ENCODE data around the gene CBR4.
"Not testable (repeated sequence)": the region's sequence is repeated elsewhere in the genome, so short reads cannot be mapped to it uniquely, and the experiment has no call there.

The CBR4 gene

GRCh38 chr4:169010125-169011023, at the start of gene CBR4:
TSS of gene CBR4 (minus strand) at chr4:169010255. CDS start at chr4:169010089, 166 bp downstream.
- DNase-seq, result peak; percentile 95

DNA sequence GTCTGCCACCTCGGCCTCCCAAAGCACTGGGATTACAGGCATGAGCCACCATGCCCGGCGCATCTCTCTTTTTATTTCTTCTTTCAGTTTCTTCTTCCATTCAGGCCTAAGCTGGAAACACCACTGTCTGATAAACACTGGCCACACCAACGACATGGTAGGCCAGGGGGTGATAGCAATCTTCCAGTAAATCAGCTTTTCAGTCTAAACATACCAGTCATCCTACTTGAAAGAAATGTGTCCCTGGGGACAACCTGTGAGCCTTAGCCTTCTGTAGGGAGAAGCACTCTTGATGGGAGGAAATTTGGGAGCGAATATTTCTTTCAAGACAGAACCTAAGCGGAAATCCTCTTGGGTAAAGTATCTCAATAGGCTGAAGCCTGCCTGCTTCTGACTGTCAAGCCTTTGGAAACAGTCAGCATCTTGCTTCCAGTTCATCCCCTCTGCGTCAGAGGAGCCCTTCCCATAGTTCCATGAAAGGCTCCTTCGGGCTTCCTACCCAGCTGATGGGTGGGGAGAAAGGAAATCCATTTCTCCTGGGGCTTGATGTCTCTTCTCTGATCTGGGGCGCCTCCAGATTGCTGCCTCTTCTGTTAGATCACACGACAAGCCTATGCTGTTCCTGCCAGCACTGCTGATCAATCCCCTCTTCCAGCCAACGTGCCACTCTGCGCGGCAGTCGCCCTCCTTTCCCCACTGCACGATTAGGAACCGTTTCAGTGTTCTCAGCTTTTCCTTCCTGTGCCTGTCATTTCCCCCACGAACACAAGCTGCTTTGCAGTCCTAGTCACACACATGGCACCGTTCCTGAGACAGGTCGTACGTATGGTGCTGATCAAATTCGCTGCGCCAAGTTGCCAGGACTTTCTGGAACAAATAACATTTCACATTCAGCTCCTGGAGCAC, 49.5 kb upstream of the CBR4 start:
- no peak for DNase-seq

GRCh38 chr4:169058312-169058711, 48.3 kb upstream of the CBR4 start:
- no peak for DNase-seq

DNA sequence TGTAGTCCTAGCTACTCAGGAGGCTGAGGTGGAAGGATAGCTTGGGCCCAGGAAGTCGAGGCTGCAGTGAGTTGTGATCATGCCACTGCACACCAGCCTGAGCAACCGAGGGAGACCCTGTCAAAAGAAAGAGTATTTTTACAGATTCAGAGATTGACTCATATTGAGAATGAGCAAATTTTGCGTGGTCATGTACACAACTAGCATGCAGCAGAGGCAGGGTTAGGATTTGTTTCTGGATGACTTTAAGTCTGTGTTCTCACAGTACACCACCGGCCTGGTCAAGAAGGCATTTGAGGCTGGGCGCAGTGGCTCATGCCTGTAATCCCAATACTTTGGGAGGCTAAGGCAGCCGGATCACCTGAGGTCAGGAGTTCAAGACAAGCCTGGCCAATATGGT, 44.8 kb upstream of the CBR4 start:
- DNase-seq, result no peak

DNA sequence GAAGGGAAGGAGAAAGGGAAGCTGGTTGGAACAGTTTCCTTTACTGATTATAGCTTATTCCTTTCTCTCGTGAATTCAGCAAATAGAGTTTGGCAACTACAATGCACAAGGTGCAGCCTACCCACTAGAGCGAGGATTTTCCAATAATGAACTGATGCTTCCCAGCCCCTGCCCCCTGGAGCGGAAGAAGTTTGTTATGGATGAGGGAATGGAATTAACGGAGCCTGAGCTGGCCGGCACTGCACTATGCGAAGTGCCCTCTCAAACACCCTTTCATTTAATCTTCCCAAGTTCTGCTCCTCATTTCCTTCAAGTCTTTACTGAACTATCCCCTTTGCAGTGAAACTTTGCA, 42.5 kb upstream of the CBR4 start:
- no peak for DNase-seq

DNA sequence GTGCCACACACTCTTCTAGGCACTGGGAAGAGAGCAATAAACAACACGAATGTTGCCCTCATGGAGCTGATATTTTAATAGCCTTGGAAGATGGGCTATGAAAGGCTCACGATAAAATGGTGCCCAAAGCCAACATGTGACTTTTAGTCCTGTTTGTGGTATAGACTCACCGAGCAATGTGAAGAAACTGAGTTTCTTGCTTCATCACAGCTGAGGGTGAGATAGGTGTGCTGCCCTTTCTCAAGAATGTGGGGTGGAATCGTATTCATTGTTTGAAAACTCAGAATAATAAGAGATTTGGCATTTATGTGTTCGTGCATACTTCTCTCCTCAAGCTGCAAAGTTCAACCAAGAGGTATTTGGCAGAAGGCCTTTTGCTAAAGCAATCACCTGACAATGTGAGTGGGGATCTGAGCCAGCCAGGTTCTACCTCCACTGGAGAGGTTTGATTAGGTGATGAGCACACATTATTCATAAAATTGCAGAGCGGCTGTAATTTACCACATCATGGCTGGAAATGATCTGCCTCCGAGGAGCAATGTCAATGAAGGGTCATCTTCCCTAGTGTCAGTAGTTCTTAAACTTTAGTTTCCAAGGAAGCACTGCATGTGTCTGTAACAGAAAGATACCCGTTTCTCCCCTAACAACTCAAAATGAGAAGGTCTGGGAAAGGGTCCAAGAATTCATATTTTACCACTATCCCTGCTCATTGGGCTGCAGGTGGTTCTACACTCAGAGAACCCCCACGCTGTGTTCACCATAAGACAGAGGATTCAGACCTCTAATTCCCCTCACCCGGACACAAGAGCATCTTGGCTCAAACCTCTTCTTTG, 41.9 kb upstream of the CBR4 start:
- no peak for DNase-seq

DNA sequence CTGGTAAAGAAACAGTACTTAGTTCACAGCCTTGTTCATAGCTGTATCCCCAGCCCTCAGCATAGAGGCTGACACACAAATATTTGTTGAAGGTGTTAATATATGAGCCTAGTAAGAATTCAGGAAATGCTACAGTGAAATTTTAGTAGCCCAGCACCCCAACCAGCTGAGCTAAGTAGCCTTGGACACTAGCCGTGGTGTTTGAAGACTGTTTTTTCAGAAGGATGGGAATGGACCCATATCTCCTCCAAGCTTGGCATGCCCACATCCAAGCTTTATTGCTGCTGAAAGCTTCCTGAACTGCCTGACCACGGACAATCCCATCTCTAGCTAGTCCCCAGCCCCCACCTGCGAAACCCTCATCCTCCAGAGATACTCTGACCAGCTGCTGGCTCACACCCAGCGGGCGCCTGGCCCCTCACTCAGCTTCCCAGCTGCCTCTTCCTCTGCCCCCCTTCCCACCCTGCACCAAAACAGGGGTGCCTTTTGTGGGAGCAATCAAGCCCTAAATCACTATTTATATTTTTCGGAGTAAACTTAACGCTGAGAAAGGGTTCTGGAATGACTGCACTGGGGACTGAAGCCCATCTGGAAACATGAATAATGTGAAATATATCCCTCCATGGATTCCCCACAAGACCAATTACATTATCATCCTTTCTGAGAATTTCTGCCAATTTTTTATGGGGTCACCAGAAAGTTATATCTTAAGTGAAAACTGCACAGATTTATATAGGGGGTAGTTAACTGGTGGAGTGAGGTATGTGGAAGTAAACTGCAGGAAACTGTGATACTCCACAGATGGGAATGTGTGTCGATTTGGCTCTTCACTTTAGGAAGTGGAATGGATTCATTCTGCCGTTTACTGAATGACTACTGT, 41.1 kb upstream of the CBR4 start:
- no peak for DNase-seq

- DNase-seq, result no peak
Measured at GRCh38 chr4:169050284-169050683, 40.2 kb upstream of the CBR4 start.

GRCh38 chr4:169048868-169049414, 38.9 kb upstream of the CBR4 start:
- DNase-seq, result no peak

- DNase-seq, result no peak
Measured at GRCh38 chr4:169047956-169048355, 37.9 kb upstream of the CBR4 start.

DNA sequence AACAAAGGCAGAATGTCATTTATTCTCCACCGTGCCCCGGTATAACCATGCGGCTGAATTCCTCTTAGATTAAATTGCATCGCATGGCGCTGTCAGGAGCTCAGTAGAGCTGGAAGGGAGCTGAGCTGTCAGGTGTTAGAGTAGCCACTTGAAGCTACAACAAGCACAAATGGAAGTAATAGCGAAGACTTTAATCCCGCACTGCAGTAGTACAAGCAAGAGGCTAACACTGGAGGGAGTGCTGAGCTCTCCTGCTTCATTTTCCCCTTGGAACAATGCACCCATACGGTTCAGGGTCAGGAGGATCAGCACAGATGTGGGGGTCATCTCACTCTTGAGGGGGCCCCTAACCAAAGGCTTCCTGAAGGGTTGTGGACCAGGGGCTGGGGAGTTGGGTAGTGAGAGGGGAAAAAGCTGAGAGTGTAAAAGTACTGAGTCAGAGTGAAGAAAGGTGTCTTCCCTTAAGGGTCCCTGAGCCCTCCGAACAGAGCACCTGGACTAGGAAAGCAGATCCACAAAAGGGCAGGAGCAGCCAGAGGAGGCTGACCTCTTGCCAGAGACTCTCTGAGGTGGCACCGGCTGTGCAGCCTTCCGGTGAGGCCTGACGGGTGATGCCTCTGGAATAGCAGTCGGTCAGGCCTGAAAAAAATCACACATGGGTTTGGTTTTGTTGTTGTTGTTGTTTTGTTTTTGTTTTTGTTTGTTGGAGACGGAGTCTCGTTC, 36.0 kb upstream of the CBR4 start:
- no peak for DNase-seq

DNA sequence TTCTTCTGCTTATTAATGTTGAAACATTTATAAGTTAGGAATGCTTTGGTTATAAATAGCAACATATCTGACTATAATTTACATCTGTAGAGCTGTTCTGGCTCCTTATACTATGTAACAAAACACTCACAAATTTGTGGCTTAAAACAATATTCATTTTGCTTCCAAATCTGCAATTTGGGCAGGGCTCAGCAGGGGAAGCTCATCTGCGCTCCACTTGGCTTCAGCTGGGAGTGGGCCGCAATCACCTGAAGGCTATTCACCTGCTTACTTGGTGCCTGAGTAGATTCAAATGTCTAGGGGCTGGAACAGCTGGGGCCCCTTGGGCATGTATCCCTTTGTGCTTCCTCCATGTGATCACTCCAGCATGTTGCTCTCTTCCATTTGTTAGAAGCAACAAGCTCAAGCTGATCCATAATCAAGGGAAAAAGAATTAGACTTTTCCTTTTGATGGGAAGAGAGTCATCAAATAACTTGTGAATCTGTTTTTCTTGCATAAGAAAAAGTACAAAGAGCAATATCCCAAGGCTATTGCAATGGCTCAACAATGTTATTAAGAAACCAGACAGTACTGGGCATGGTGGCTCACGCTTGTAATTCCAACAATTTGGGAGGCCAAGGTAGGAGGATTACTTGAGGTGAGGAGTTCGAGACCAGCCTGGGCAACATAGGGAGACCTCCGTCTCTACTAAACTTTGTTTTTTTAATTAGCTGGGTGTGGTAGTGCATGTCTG, 34.8 kb upstream of the CBR4 start:
- no peak for DNase-seq

GRCh38 chr4:169042608-169043007, 32.6 kb upstream of the CBR4 start:
- no peak for DNase-seq

DNA sequence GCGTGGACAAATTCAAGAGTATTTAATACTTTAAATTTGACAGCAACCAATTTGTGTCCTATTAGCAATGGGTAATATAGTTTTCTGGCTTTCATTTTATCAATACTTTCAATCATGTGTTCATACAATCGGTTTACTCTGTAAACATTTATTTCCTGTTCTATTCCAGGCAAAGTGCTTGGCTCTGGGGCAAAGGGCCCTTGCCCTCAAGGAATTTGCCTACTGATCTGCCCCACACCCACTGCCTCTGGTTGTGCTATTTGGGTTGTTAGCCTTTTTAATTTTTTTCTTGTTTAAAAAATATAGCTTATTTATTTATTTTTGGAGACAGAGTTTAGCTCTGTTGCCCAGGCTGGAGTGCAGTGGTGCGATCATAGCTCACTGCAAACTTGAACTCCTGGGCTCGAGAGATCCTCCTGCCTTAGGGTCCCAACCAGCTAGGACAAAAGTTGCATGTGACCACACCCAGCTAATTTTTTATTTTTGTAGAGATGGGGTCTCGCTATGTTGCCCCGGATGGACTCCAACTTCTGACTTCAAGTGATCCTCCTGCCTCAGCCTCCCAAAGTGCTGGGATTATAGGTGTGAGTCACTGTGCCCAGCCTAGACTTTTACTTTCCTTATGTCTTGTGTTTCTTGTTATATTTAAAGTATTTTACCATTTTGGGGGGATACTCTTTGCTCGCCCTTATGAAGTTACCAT, 30.7 kb upstream of the CBR4 start:
- DNase-seq, result no peak

DNA sequence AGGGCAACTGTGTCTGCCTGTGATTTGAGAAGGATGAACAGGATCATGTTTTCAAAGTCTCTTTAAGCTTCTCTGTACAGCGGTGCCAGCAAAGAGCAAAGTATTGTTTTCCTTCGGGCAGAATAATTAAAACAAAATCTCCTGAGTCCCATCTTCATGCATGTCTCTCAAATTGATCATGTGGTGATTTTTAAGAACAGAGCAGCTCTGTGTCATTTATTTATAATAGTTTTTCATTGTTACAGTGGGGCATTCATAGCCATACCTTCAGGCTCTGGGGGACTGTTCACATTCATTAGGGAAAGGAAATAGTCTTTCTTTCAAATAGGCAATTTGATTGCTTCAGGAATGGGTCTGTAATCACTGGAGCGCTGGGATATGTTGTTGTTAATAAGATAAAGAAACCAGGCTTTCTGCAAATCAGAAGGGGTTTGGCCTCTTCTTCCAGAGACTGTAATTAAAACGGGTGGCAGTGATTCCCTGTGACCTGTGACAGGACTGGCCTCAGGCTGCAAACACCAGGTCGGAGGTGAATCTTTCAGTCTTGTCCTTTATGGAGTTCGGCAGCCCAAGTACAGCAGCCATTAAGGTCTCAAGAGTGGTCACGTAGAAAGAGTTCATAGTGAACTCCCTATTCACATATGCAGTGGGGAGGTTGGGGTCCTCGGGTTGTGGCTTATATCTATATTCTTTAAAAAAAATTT, 29.3 kb upstream of the CBR4 start:
- no peak for DNase-seq

DNA sequence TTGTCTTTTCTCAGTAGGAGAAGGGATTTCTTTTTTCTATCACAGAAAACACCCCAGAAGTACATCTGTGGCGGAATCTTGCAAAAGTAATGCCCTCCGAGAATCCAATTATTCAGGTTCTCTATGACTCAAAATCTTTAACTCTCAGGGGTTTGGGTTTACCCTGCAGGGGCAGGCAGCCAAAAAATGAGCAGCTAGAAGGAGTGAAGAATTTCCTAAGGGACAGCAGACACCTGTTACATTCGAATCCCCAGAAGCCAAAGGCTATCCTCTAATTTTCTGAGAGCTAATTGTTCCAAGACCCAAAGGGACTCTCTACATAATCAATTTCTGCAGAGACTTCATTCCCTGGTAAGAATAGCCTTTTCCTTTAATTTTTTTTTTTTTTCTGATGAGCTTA, 27.5 kb upstream of the CBR4 start:
- DNase-seq, result no peak

GRCh38 chr4:169035871-169036620, 26.0 kb upstream of the CBR4 start:
- not testable (repeated sequence) for DNase-seq

DNA sequence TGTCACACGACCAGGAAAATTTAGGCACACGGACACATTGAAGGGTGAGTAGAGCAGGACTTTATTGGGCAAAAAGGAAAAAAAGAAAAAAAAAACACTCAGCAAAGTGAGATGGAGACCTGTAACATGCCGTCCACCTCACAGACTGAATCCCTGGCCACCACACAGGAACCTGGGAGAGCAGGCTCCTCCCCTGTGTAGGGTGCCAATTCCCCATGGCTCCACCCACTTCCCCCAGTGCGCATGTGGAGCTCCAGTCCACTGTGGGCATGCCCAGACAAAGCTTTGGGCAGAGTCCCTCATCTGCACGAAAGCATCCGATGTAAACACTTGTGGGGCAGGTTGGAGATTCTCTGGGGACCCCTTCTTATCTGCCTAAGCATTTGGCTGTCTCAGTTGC, 23.6 kb upstream of the CBR4 start:
- no peak for DNase-seq

All from activated gamma-delta T cell treated with Interleukin-2 at 50 U/mL for 16 hours (primary cell).